ENCODE measurements around the gene PDSS2. TPM values are rescaled to one million over a fixed set of nuclear protein-coding genes. Genes with fewer than 3 reads are reported as not detected.

The PDSS2 gene
- polyA plus RNA-seq, 1 donor from 2014 or later: 4.6 TPM

DNA sequence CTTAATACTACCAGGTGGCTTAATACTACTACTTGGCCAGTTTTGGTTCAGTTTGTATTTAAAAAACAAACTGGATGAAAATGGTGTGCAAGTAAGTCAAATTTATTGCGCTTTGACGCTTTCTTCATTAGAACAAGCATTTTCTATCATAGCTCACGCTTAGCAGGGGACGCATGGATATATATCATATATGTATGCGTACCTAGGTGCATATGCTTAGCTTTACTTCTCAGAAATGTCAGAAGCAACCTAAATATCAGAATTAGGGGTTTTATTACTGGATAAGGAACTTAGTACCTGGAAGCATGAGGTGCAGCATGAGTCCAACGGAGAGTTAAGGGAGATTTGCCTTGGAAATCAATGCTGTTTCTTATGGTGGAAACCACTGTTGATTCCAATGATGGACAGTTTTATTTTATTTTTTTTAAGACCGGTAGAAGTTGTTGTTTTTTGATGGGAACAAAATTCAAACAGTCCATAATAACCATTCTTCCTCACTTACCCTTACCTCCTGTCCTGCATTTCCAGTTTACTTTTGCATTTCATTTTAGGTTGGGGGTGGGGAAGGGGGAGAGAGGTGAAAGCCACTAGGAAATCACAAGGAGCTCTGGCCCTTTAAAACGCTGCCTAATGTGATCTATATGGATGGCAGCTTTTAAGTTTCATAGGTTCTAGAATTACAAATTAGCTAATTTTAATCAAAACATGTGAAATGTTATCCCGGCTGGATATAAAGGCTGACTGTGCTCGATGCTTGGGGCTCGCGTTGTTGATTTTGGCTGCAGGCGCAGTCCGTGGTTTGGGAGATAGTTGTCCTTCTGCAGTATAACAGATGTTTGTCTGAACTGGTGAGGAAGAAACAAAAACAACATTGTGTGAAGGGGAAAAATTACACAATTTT lies 32.6 kb upstream of the PDSS2 start:
- peak overlapping the region; percentile 93 for H3K9ac ChIP-seq (ENCODE audit: low read length)

DNA sequence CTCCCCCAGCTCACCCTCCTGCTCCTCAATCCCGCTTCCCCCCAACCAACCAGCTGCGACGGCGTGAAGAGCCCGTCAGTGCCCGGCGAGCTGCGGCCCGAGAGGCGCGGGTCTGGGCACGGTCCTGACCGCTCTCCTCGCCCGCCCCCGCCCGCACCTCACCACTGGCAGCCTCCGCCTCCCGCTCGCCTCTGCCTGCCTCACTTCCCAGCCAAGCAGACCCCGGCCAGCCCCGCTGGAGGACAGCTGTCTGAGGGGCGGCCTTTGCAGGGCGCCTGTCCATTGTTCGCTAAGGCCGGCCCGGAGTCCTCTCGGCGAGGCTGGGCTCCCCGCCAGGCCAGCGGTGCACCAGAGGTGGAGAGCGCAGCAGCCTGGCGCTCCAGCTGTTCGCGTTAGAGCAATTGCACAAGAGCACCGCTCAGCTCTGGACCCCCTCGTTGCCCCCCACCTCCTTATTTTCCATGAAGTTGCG lies 31.8 kb upstream of the PDSS2 start:
- peaks cover 14% of the 10 kb centered on the region for H4K20me1 ChIP-seq (ENCODE audit: insufficient read depth)
- no peak overlapping the region for H2AFZ ChIP-seq (ENCODE audit: low read depth, low read length)
- H3K4me3 ChIP-seq (ENCODE audit: low read length): peak overlapping the region; percentile 89
- H3K27me3 ChIP-seq (ENCODE audit: insufficient read depth, low read depth, low read length): peaks cover 9% of the 10 kb centered on the region
- no peaks in the 10 kb centered on the region for H3F3A ChIP-seq (ENCODE audit: insufficient read depth, low read length, poor library complexity, severe bottlenecking)
- H3K36me3 ChIP-seq (ENCODE audit: insufficient read depth, low read length): no peaks in the 10 kb centered on the region
- H3K9ac ChIP-seq (ENCODE audit: low read length): peak overlapping the region; percentile 93
- H3K9me3 ChIP-seq (ENCODE audit: low read length): no peaks in the 10 kb centered on the region
- peak overlapping the region; percentile 94 for H3K4me2 ChIP-seq (ENCODE audit: low read length)
- TF ChIP-seq, protein P1, sequence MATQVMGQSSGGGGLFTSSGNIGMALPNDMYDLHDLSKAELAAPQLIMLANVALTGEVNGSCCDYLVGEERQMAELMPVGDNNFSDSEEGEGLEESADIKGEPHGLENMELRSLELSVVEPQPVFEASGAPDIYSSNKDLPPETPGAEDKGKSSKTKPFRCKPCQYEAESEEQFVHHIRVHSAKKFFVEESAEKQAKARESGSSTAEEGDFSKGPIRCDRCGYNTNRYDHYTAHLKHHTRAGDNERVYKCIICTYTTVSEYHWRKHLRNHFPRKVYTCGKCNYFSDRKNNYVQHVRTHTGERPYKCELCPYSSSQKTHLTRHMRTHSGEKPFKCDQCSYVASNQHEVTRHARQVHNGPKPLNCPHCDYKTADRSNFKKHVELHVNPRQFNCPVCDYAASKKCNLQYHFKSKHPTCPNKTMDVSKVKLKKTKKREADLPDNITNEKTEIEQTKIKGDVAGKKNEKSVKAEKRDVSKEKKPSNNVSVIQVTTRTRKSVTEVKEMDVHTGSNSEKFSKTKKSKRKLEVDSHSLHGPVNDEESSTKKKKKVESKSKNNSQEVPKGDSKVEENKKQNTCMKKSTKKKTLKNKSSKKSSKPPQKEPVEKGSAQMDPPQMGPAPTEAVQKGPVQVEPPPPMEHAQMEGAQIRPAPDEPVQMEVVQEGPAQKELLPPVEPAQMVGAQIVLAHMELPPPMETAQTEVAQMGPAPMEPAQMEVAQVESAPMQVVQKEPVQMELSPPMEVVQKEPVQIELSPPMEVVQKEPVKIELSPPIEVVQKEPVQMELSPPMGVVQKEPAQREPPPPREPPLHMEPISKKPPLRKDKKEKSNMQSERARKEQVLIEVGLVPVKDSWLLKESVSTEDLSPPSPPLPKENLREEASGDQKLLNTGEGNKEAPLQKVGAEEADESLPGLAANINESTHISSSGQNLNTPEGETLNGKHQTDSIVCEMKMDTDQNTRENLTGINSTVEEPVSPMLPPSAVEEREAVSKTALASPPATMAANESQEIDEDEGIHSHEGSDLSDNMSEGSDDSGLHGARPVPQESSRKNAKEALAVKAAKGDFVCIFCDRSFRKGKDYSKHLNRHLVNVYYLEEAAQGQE (IDR thresholded peaks at IDR 0.05; ENCODE audit: borderline replicate concordance): peak; percentile 17
- peak; percentile 18 for TF ChIP-seq RAD21 (conservative IDR thresholded peaks at IDR 0.05)
- TF ChIP-seq MXI1 (conservative IDR thresholded peaks at IDR 0.05; ENCODE audit: poor library complexity, severe bottlenecking): peak; percentile 27
- TF ChIP-seq, protein P2, sequence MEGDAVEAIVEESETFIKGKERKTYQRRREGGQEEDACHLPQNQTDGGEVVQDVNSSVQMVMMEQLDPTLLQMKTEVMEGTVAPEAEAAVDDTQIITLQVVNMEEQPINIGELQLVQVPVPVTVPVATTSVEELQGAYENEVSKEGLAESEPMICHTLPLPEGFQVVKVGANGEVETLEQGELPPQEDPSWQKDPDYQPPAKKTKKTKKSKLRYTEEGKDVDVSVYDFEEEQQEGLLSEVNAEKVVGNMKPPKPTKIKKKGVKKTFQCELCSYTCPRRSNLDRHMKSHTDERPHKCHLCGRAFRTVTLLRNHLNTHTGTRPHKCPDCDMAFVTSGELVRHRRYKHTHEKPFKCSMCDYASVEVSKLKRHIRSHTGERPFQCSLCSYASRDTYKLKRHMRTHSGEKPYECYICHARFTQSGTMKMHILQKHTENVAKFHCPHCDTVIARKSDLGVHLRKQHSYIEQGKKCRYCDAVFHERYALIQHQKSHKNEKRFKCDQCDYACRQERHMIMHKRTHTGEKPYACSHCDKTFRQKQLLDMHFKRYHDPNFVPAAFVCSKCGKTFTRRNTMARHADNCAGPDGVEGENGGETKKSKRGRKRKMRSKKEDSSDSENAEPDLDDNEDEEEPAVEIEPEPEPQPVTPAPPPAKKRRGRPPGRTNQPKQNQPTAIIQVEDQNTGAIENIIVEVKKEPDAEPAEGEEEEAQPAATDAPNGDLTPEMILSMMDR (IDR thresholded peaks at IDR 0.05; ENCODE audit: poor library complexity, severe bottlenecking): peak; percentile 11
- TF ChIP-seq EP300 (conservative IDR thresholded peaks at IDR 0.05; ENCODE audit: poor library complexity, severe bottlenecking): peak; percentile 9
- TF ChIP-seq SMC3 (conservative IDR thresholded peaks at IDR 0.05; ENCODE audit: poor library complexity): no peak
- no peak for TF ChIP-seq TAF1 (IDR thresholded peaks at IDR 0.05; ENCODE audit: low read depth)
- TF ChIP-seq EZH2 (IDR thresholded peaks at IDR 0.05; ENCODE audit: borderline replicate concordance, insufficient read depth, low read length, poor library complexity, severe bottlenecking): no peak
- no peak for TF ChIP-seq POLR2AphosphoS5 (IDR thresholded peaks at IDR 0.05)
- H3K27ac ChIP-seq (ENCODE audit: low read length): peak overlapping the region; percentile 93
- no peaks in the 10 kb centered on the region for H3K9me2 ChIP-seq (ENCODE audit: insufficient read depth, low read length)
- peaks cover 59% of the 10 kb centered on the region for H3K79me2 ChIP-seq (replicated peaks; ENCODE audit: insufficient read depth, low read length)

More for the DNA sequence above, 32.6 kb upstream of the PDSS2 start:
- H3K4me3 ChIP-seq (ENCODE audit: low read length): peak overlapping the region; percentile 89
- H3K4me2 ChIP-seq (ENCODE audit: low read length): peak overlapping the region; percentile 94
- H2AFZ ChIP-seq (ENCODE audit: low read depth, low read length): no peak overlapping the region
- H4K20me1 ChIP-seq (ENCODE audit: insufficient read depth): peaks cover 14% of the 10 kb centered on the region
- H3K27me3 ChIP-seq (ENCODE audit: insufficient read depth, low read depth, low read length): peaks cover 5% of the 10 kb centered on the region
- TF ChIP-seq, protein P2 (IDR thresholded peaks at IDR 0.05; ENCODE audit: poor library complexity, severe bottlenecking): no peak
- TF ChIP-seq EP300 (conservative IDR thresholded peaks at IDR 0.05; ENCODE audit: poor library complexity, severe bottlenecking) (no peak), POLR2AphosphoS5 (IDR thresholded peaks at IDR 0.05) (no peak), TAF1 (IDR thresholded peaks at IDR 0.05; ENCODE audit: low read depth) (no peak), SMC3 (conservative IDR thresholded peaks at IDR 0.05; ENCODE audit: poor library complexity) (no peak), MXI1 (conservative IDR thresholded peaks at IDR 0.05; ENCODE audit: poor library complexity, severe bottlenecking) (no peak)
- TF ChIP-seq, protein P1 (IDR thresholded peaks at IDR 0.05; ENCODE audit: borderline replicate concordance): no peak
- H3K9me3 ChIP-seq (ENCODE audit: low read length): no peaks in the 10 kb centered on the region
- H3K27ac ChIP-seq (ENCODE audit: low read length): peak overlapping the region; percentile 93
- peaks cover 67% of the 10 kb centered on the region for H3K79me2 ChIP-seq (replicated peaks; ENCODE audit: insufficient read depth, low read length)
- H3K36me3 ChIP-seq (ENCODE audit: insufficient read depth, low read length): no peaks in the 10 kb centered on the region
- no peaks in the 10 kb centered on the region for H3F3A ChIP-seq (ENCODE audit: insufficient read depth, low read length, poor library complexity, severe bottlenecking)
- H3K9me2 ChIP-seq (ENCODE audit: insufficient read depth, low read length): no peaks in the 10 kb centered on the region
